Activated T-cell treated with anti-CD3 and anti-CD28 coated beads, Interleukin-2, amount 50 U/mL, for 48 hours (primary cell): Measurements from ENCODE around the gene YARS1.

Experiments
- DNase-seq, 2 experiments: peaks; one replicate each; pipeline ENCODE4 v3.0.0-alpha.2; 2020

YARS1 gene

GRCh38 chr1:32761936-32762335, 55.2 kb downstream of the YARS1 start:
- no peak for DNase-seq

- peak; percentile 56 to 69 for DNase-seq
Measured at GRCh38 chr1:32761253-32761877, 55.8 kb downstream of the YARS1 start.

GRCh38 chr1:32759997-32760623, 57.0 kb downstream of the YARS1 start:
- no peak for DNase-seq

GRCh38 chr1:32759521-32759981, 57.6 kb downstream of the YARS1 start:
- DNase-seq, result no peak

- DNase-seq, result no peak
Measured at GRCh38 chr1:32758795-32759430, 58.2 kb downstream of the YARS1 start.

GRCh38 chr1:32758177-32758794, 58.9 kb downstream of the YARS1 start:
- DNase-seq, result no peak

- DNase-seq, result no peak
Measured at GRCh38 chr1:32757213-32757895, 59.8 kb downstream of the YARS1 start.

GRCh38 chr1:32755810-32756159, 61.4 kb downstream of the YARS1 start:
- DNase-seq, result no peak

- DNase-seq, result no peak
Measured at GRCh38 chr1:32755098-32755809, 61.9 kb downstream of the YARS1 start.

- peak; percentile 67 to 73 for DNase-seq
Measured at GRCh38 chr1:32754317-32755097, 62.7 kb downstream of the YARS1 start.

- DNase-seq, result peak; percentile 76 to 83
Measured at GRCh38 chr1:32753532-32754316, 63.4 kb downstream of the YARS1 start.

GRCh38 chr1:32749771-32750170, 67.4 kb downstream of the YARS1 start:
- no peak for DNase-seq

- no peak for DNase-seq
Measured at GRCh38 chr1:32749332-32749731, 67.8 kb downstream of the YARS1 start.

- no peak for DNase-seq
Measured at GRCh38 chr1:32748926-32749325, 68.2 kb downstream of the YARS1 start.

- no peak for DNase-seq
Measured at GRCh38 chr1:32748348-32748747, 68.8 kb downstream of the YARS1 start.

- DNase-seq, result no peak
Measured at GRCh38 chr1:32746130-32746529, 71.0 kb downstream of the YARS1 start.

- DNase-seq, result no peak
Measured at GRCh38 chr1:32744071-32744425, 73.1 kb downstream of the YARS1 start.

- no peak for DNase-seq
Measured at GRCh38 chr1:32743380-32744070, 73.6 kb downstream of the YARS1 start.

- DNase-seq, result no peak
Measured at GRCh38 chr1:32742956-32743355, 74.2 kb downstream of the YARS1 start.

GRCh38 chr1:32742199-32742947, 74.8 kb downstream of the YARS1 start:
- DNase-seq, result no peak
